HG03139 (cell line): ENCODE data around the gene ZBTB12.
"Not testable (repeated sequence)": the region's sequence is repeated elsewhere in the genome, so short reads cannot be mapped to it uniquely, and the experiment has no call there.

ENCODE experiments used
- ATAC-seq: cut with Tn5 transposase; IDR thresholded peaks from one replicate; pipeline ENCODE4 v1.9.1; 2021; ENCODE audit not compliant: unreplicated experiment

ZBTB12 gene

DNA sequence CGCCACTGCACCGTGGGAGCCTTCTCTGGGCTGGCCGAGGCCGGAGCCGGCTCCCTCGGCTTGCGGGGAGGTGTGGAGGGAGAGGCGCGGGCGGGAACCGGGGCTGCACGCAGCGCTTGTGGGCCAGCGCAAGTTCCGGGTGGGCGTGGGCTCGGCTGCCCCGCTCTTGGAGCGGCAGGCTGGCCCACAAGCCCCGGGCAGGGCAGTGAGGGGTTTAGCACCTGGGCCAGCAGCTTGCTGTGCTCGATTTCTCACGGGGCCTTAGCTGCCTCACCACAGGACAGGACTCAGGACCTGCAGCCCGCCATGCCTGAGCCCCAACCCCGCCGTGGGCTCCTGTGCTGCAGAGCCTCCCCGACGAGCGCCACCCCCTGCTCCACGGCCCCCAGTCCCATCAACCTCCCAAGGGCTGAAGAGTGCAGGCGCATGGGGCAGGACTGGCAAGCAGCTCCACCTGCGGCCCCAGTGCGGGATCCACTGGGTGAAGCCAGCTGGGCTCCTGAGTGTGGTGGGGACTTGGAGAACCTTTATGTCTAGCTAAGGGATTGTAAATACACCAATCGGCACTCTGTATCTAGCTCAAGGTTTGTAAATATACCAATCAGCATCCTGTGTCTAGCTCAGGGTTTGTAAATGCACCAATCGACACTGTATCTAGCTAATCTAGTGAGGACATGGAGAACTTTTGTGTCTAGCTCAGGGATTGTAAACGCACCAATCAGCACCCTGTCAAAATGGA, 49.7 kb downstream of the ZBTB12 start:
- ATAC-seq, result not testable (repeated sequence)

GRCh38 chr6:31851485-31851832, 50.4 kb downstream of the ZBTB12 start:
- no peak for ATAC-seq

GRCh38 chr6:31850765-31851484, 51.0 kb downstream of the ZBTB12 start:
- no peak for ATAC-seq
